GM12878 (cell line): ENCODE results near the gene HSF5. TPM values are rescaled to one million over a fixed set of nuclear protein-coding genes. Genes with fewer than 3 reads are reported as not detected.

ENCODE experiments used
- HSF1 ChIP-seq: fragments of 150-350 bp; IDR thresholded peaks from 2 replicates; pipeline ENCODE4 v1.6.1; 2014; ENCODE audit warnings: mild to moderate bottlenecking, low read depth, low read length
- NKRF ChIP-seq: fragments of 450-650 bp; conservative IDR thresholded peaks from 2 replicates; pipeline ENCODE4 v1.6.1; 2017; ENCODE audit warnings: mild to moderate bottlenecking, moderate library complexity
- NR2C2 ChIP-seq: IDR thresholded peaks from 2 replicates; pipeline ENCODE4 v1.6.1; 2011; ENCODE audit warnings: borderline replicate concordance, low read depth; ENCODE audit not compliant: control insufficient read depth, insufficient read length
- SRF ChIP-seq, 2 experiments: IDR thresholded peaks; 2 replicates each; pipeline ENCODE4 v1.6.1; 2011; ENCODE audit warnings: low read depth in 2 of 2, low read length in 2 of 2, mild to moderate bottlenecking in 1 of 2, moderate library complexity in 1 of 2
- polyA plus RNA-seq, 11 experiments: library from polyadenylated mRNA; depleted of rRNA in 4 of 11; unstranded in 6 of 11; stranded (reverse) in 5 of 11; fragments of >200 nt; fragmentation: Nextera tagmentation in 4 of 11; fragmentation: Illumina TruSeq in 1 of 11; extraction: Ambion mirVana in 4 of 11; extraction: Trizol in 1 of 11; gene quantifications; 1 replicate in 1 of 11; 2 replicates in 10 of 11; pipeline versions ENCODE4 v1.2.1 to v1.2.3, GENCODE V29; 2011 to 2016; ENCODE audit warnings: inconsistent platforms in 2 of 11, missing spikeins in 2 of 11, low read depth in 1 of 11
- total RNA-seq, 4 experiments: library from RNA; depleted of rRNA in 3 of 4; stranded (reverse); fragments of >200 nt in 3 of 4; fragmentation: Illumina TruSeq in 1 of 4; extraction: Trizol in 1 of 4; gene quantifications; 2 replicates each; pipeline versions ENCODE4 v1.2.1 to v1.2.3, GENCODE V29; 2013 to 2021
- TF ChIP-seq, protein P1 (sequence below), 3 experiments: IDR thresholded peaks in 2 of 3; conservative IDR thresholded peaks in 1 of 3; 2 replicates each; pipeline ENCODE4 v1.5.1; 2011; ENCODE audit warnings: low read depth in 3 of 3, low read length in 3 of 3, mild to moderate bottlenecking in 3 of 3, control low read depth in 2 of 3, moderate library complexity in 2 of 3, inconsistent platforms in 1 of 3, mixed read lengths in 1 of 3; ENCODE audit not compliant: control insufficient read depth in 2 of 3, insufficient read depth in 1 of 3; ENCODE audit errors: extremely low read depth in 1 of 3

The HSF5 gene
- total and polyA plus RNA-seq, 10 of the 15 experiments (the other 5 are each of a cell fraction or from before 2014, with no cell fraction given), result 0.02 to 0.18 (median 0.06) TPM; not detected in 4

DNA sequence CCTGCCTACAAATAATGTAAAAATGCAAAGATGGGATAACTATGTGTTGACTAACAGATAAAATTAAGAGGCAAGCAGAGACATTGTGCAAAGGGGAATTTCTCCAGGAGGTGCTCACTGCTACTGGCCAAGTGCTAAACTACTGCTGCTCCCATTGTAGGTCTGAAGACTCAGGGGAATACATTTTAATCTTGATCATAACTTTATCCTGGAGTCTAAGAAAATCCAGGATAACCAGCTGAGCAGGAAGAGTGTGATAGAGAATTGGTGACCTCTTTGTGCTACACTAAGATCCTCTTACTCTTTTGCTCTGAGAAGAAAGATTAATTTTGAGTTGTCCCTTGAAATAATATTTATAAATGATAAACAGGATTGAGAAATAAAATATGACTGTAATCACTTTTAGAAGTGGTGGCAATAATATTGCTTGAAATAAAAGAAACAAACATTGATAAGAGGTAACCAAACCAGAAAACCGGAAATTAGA lies 76.8 kb downstream of the HSF5 start (continued):
- TF ChIP-seq HSF1 (no peak), SRF (IDR thresholded peaks at IDR 0.05; ENCODE audit: low read depth in 2 of 2, low read length in 2 of 2) (no peak), NKRF (no peak), NR2C2 (no peak)
- TF ChIP-seq, protein P1, sequence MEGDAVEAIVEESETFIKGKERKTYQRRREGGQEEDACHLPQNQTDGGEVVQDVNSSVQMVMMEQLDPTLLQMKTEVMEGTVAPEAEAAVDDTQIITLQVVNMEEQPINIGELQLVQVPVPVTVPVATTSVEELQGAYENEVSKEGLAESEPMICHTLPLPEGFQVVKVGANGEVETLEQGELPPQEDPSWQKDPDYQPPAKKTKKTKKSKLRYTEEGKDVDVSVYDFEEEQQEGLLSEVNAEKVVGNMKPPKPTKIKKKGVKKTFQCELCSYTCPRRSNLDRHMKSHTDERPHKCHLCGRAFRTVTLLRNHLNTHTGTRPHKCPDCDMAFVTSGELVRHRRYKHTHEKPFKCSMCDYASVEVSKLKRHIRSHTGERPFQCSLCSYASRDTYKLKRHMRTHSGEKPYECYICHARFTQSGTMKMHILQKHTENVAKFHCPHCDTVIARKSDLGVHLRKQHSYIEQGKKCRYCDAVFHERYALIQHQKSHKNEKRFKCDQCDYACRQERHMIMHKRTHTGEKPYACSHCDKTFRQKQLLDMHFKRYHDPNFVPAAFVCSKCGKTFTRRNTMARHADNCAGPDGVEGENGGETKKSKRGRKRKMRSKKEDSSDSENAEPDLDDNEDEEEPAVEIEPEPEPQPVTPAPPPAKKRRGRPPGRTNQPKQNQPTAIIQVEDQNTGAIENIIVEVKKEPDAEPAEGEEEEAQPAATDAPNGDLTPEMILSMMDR (IDR thresholded peaks at IDR 0.05 in 2 of 3, conservative IDR thresholded peaks at IDR 0.05 in 1 of 3; ENCODE audit: control insufficient read depth in 2 of 3, extremely low read depth in 1 of 3, insufficient read depth in 1 of 3, low read depth in 3 of 3, low read length in 3 of 3), result no peak
